Smooth muscle cell (in vitro differentiated cells): ENCODE measurements around the gene KRTDAP. TPM values are rescaled to one million over a fixed set of nuclear protein-coding genes. Genes with fewer than 3 reads are reported as not detected.

ENCODE experiments used
- DNase-seq: peaks from one replicate; lab custom pipeline; 2025; ENCODE audit not compliant: unreplicated experiment; lab: John Stamatoyannopoulos, UW
- H2AFZ ChIP-seq: fragments of 200-600 bp; sonication (generic); 2 replicates; pipeline ENCODE4 v1.6.0; 2016; ENCODE audit warnings: antibody characterized with exemption, low read depth, mild to moderate bottlenecking
- H3F3A ChIP-seq: fragments of 200-600 bp; sonication (generic); 2 replicates; pipeline ENCODE4 v1.6.0; 2017; ENCODE audit warnings: antibody characterized with exemption, low read depth
- H3K27ac ChIP-seq: fragments of 200-600 bp; sonication (generic); 2 replicates; pipeline ENCODE4 v1.5.1; 2016; ENCODE audit warnings: low read depth, mild to moderate bottlenecking
- H3K27me3 ChIP-seq: fragments of 200-600 bp; sonication (generic); 2 replicates; pipeline ENCODE4 v1.6.1; 2016; ENCODE audit warnings: low read depth, mild to moderate bottlenecking
- H3K36me3 ChIP-seq: fragments of 200-600 bp; sonication (generic); 2 replicates; pipeline ENCODE4 v1.5.1; 2016; ENCODE audit warnings: low read depth
- H3K4me1 ChIP-seq: fragments of 200-600 bp; sonication (generic); 2 replicates; pipeline ENCODE4 v1.5.1; 2016; ENCODE audit warnings: low read depth
- H3K4me2 ChIP-seq: fragments of 200-600 bp; sonication (generic); 2 replicates; pipeline ENCODE4 v1.6.0; 2016; ENCODE audit warnings: mild to moderate bottlenecking
- H3K4me3 ChIP-seq: fragments of 200-600 bp; sonication (generic); 2 replicates; pipeline ENCODE4 v1.5.1; 2016; ENCODE audit warnings: mild to moderate bottlenecking
- H3K79me2 ChIP-seq: fragments of 200-600 bp; sonication (generic); 2 replicates; pipeline ENCODE4 v1.6.0; 2016; ENCODE audit warnings: low read depth, mild to moderate bottlenecking
- H3K9ac ChIP-seq: fragments of 200-600 bp; sonication (generic); 2 replicates; pipeline ENCODE4 v1.6.0; 2016; ENCODE audit warnings: low read depth
- H3K9me3 ChIP-seq: fragments of 200-600 bp; sonication (generic); replicated peaks from 2 replicates; pipeline ENCODE4 v1.5.1; 2016; ENCODE audit warnings: low read depth
- H4K20me1 ChIP-seq: fragments of 200-600 bp; sonication (generic); 2 replicates; pipeline ENCODE4 v1.6.0; 2016; ENCODE audit warnings: low read depth
- WGBS: methylation state at CpG from one replicate; pipeline ENCODE4 v1.1.7; 2016; ENCODE audit warnings: low lambda C conversion rate; 5-methylcytosine and 5-hydroxymethylcytosine counted together
- polyA plus RNA-seq: library from polyadenylated mRNA; unstranded; fragments of >200 nt; fragmentation: Nextera tagmentation; extraction: Ambion mirVana; gene quantifications from 2 replicates; pipeline ENCODE4 v1.2.1, GENCODE V29; 2016
- total RNA-seq: library from RNA; depleted of rRNA; stranded (reverse); fragments of >200 nt; gene quantifications from 2 replicates; pipeline ENCODE4 v1.2.3, GENCODE V29; 2014
- TF ChIP-seq, protein P1 (sequence below): fragments of 200-600 bp; sonication (generic); IDR thresholded peaks from 2 replicates; pipeline ENCODE4 v1.5.1; 2017; ENCODE audit warnings: borderline replicate concordance, mild to moderate bottlenecking, antibody characterized with exemption; ENCODE audit not compliant: insufficient read depth, poor library complexity, severe bottlenecking

Gene KRTDAP
- total and polyA plus RNA-seq, 2 experiments from 2014 or later: 68.3 to 298 TPM

DNA sequence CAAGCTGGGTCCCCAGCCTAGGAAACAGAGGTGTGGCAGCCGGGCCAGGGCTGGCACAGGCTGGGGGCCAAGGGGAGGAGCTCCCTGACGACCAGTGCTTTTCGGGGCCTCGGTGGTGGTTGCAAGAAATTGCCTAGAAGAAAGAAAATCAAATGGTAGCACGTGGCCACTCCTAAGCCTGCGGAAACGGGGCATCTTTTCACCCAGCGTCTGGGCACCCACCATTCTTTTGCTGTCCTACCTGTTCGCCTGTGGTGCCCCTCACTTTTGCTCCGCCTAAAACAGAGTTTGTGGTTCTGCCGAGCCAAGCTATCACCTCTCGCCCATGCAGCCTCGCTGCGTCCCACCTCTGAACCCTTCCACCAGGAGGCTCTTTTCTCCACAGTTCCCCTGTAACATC is 7.1 kb upstream of the KRTDAP start:
- no peaks in the 10 kb centered on the region for H3K79me2 ChIP-seq
- H4K20me1 ChIP-seq: no peaks in the 10 kb centered on the region
- H2AFZ ChIP-seq: no peak overlapping the region
- H3F3A ChIP-seq: no peaks in the 10 kb centered on the region
- H3K9ac ChIP-seq: no peak overlapping the region
- DNase-seq: no peak
- H3K4me3 ChIP-seq: no peak overlapping the region
- 85% methylated on average over 14 of the region's 14 CpGs for WGBS
- H3K27me3 ChIP-seq: no peaks in the 10 kb centered on the region
- TF ChIP-seq, protein P1, sequence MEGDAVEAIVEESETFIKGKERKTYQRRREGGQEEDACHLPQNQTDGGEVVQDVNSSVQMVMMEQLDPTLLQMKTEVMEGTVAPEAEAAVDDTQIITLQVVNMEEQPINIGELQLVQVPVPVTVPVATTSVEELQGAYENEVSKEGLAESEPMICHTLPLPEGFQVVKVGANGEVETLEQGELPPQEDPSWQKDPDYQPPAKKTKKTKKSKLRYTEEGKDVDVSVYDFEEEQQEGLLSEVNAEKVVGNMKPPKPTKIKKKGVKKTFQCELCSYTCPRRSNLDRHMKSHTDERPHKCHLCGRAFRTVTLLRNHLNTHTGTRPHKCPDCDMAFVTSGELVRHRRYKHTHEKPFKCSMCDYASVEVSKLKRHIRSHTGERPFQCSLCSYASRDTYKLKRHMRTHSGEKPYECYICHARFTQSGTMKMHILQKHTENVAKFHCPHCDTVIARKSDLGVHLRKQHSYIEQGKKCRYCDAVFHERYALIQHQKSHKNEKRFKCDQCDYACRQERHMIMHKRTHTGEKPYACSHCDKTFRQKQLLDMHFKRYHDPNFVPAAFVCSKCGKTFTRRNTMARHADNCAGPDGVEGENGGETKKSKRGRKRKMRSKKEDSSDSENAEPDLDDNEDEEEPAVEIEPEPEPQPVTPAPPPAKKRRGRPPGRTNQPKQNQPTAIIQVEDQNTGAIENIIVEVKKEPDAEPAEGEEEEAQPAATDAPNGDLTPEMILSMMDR: no peak
- no peaks in the 10 kb centered on the region for H3K9me3 ChIP-seq
- H3K36me3 ChIP-seq: no peaks in the 10 kb centered on the region
- H3K4me2 ChIP-seq: no peak overlapping the region
- no peaks in the 10 kb centered on the region for H3K4me1 ChIP-seq
- no peak overlapping the region for H3K27ac ChIP-seq

DNA sequence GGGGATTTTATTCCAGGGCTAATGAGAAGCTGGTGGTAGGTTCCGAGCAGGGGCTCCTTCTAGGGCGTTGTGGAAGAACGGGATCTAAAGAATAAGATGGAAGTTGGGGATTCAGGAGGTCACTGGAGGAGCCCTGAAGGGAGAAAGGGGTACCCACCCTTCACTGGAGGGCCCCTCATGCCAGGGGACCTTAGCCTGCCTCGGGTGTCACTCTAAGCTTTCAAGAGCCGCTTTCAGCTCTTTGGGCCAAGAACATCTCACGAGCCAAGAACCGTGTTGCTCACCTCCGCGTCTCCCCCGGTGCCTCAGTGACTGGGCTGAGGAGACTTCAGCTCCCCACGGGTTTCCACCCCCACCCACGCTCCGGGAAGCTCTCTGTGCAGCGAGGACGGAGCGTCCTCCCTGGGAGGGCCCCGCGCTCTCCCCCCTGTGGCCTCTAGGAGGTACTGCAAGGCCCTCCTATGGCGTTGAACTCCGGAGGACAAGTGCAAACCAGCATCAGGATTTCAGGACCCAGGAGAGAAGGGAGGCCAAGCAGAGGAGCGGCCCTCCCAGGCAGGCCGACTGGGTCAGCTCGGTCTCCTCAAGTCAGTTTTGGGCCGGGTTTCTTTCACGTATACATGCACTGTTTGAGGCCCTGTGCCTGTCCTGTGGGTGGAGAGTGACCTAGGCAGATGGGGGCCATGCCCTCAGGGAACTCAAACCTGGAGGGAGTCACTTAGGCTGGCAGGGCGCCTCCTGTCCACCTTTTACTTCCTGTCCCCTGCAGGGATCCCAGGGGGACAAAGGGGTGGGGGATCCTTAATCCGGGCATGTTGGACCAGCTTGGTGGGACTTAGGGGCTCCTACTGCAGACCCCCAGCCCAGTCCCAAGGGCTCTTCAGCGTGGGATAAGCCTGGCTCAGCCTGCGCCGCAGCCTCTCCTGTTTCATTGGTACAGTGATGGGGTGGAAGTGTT is 5.1 kb upstream of the KRTDAP start:
- no peaks in the 10 kb centered on the region for H3K36me3 ChIP-seq
- no peak overlapping the region for H3K4me3 ChIP-seq
- H2AFZ ChIP-seq: peak overlapping the region; percentile 33
- WGBS: 33% methylated on average over 30 of the region's 30 CpGs
- no peak overlapping the region for H3K9ac ChIP-seq
- no peak overlapping the region for H3K27ac ChIP-seq
- H3K79me2 ChIP-seq: no peaks in the 10 kb centered on the region
- peak; percentile 17 for DNase-seq
- no peaks in the 10 kb centered on the region for H3K4me1 ChIP-seq
- no peaks in the 10 kb centered on the region for H4K20me1 ChIP-seq
- no peaks in the 10 kb centered on the region for H3K27me3 ChIP-seq
- no peaks in the 10 kb centered on the region for H3F3A ChIP-seq
- no peaks in the 10 kb centered on the region for H3K9me3 ChIP-seq
- peak overlapping the region; percentile 72 for H3K4me2 ChIP-seq
- TF ChIP-seq, protein P1: peak; percentile 96

DNA sequence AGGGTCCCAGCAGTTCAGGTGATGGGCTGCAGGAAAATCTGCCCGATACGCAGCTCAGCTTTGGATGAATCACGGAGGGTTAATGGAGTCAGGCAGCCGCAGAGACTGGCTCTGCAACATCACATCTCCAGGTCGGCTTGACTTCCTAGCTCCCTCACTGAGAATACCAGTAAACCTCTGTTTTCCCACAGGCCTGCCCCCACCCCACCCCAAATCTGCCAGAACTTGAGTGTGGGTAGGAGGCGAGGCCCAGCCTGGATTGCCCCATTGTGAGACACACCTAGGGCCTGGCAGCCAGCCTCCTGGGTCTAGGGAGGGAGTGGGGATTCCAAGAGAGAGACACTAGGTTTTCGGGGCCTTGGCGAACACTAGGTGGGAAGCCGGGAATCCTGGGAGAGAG is 3.7 kb upstream of the KRTDAP start:
- H3K36me3 ChIP-seq: no peaks in the 10 kb centered on the region
- no peak overlapping the region for H3K27ac ChIP-seq
- 87% methylated on average over 9 of the region's 9 CpGs for WGBS
- H2AFZ ChIP-seq: no peak overlapping the region
- no peaks in the 10 kb centered on the region for H3K27me3 ChIP-seq
- H3K9ac ChIP-seq: no peak overlapping the region
- TF ChIP-seq, protein P1: no peak
- H3K79me2 ChIP-seq: no peaks in the 10 kb centered on the region
- H3F3A ChIP-seq: no peaks in the 10 kb centered on the region
- H3K4me2 ChIP-seq: no peak overlapping the region
- H3K4me3 ChIP-seq: no peak overlapping the region
- H3K9me3 ChIP-seq: no peaks in the 10 kb centered on the region
- DNase-seq: no peak
- H3K4me1 ChIP-seq: no peaks in the 10 kb centered on the region
- H4K20me1 ChIP-seq: no peaks in the 10 kb centered on the region
